Neuronal stem cell (in vitro differentiated cells): ENCODE measurements around the gene ENPP6.

Experiments used
- DNase-seq: peaks from one replicate; pipeline ENCODE4 v3.0.0-alpha.2; 2013; ENCODE audit warnings: low spot score
- H2AFZ ChIP-seq: one replicate; pipeline ENCODE4 v1.6.1; 2013; ENCODE audit warnings: mild to moderate bottlenecking, low read length, inconsistent platforms
- H2AK5ac ChIP-seq: 2 replicates; pipeline ENCODE4 v1.6.1; 2013; ENCODE audit warnings: low read depth, mild to moderate bottlenecking, inconsistent platforms, low read length, moderate library complexity, mixed read lengths
- H2BK120ac ChIP-seq: 2 replicates; pipeline ENCODE4 v1.6.1; 2013; ENCODE audit warnings: low read depth, mild to moderate bottlenecking, inconsistent platforms, low read length, moderate library complexity, mixed read lengths
- H2BK12ac ChIP-seq: one replicate; pipeline ENCODE4 v1.6.1; 2013; ENCODE audit warnings: low read length, inconsistent platforms
- H2BK15ac ChIP-seq: 2 replicates; pipeline ENCODE4 v1.6.1; 2013; ENCODE audit warnings: mild to moderate bottlenecking, low read length, inconsistent platforms, mixed read lengths
- H2BK5ac ChIP-seq: one replicate; pipeline ENCODE4 v1.6.1; 2013; ENCODE audit warnings: inconsistent platforms, mild to moderate bottlenecking, low read length, moderate library complexity
- H3K14ac ChIP-seq: one replicate; pipeline ENCODE4 v1.6.1; 2013; ENCODE audit warnings: low read length, inconsistent platforms
- H3K18ac ChIP-seq: 2 replicates; pipeline ENCODE4 v1.6.1; 2013; ENCODE audit warnings: low read length, inconsistent platforms
- H3K23ac ChIP-seq: 2 replicates; pipeline ENCODE4 v1.6.1; 2013; ENCODE audit warnings: low read depth, mild to moderate bottlenecking, mixed read lengths, low read length, inconsistent platforms; ENCODE audit not compliant: poor library complexity
- H3K27ac ChIP-seq: replicated peaks from 3 replicates; pipeline ENCODE4 v1.5.1; 2013; ENCODE audit warnings: low read length, inconsistent platforms
- H3K27me3 ChIP-seq, 3 experiments: 2 replicates each; pipeline ENCODE4 v1.6.1; 2013; ENCODE audit warnings: low read length in 3 of 3, mild to moderate bottlenecking in 2 of 3, inconsistent platforms in 1 of 3, low read depth in 1 of 3, mixed read lengths in 1 of 3, moderate library complexity in 1 of 3; ENCODE audit not compliant: control insufficient read depth in 3 of 3, insufficient read depth in 3 of 3
- H3K36me3 ChIP-seq, 2 donors: replicated peaks in 1 of 2; 2 replicates each; pipeline ENCODE4 v1.6.1; 2013; ENCODE audit warnings: low read length in 2 of 2; ENCODE audit not compliant: control insufficient read depth in 2 of 2, insufficient read depth in 2 of 2
- H3K4ac ChIP-seq: 2 replicates; pipeline ENCODE4 v1.6.1; 2013; ENCODE audit warnings: inconsistent platforms, mild to moderate bottlenecking, low read length, moderate library complexity
- H3K4me1 ChIP-seq, 2 donors: 1 replicate in 1 of 2; 2 replicates in 1 of 2; pipeline ENCODE4 v1.6.1; 2013; ENCODE audit warnings: low read length in 2 of 2, low read depth in 1 of 2; ENCODE audit not compliant: control insufficient read depth in 2 of 2, insufficient read depth in 1 of 2
- H3K4me2 ChIP-seq: one replicate; pipeline ENCODE4 v1.6.1; 2013; ENCODE audit warnings: mild to moderate bottlenecking, low read length, inconsistent platforms; ENCODE audit not compliant: insufficient read depth, poor library complexity, severe bottlenecking
- H3K4me3 ChIP-seq, 2 donors: 2 replicates each; pipeline ENCODE4 v1.5.1; 2013; ENCODE audit warnings: low read length in 2 of 2, mild to moderate bottlenecking in 2 of 2, inconsistent platforms in 1 of 2, moderate library complexity in 1 of 2
- H3K79me1 ChIP-seq: one replicate; pipeline ENCODE4 v1.6.1; 2013; ENCODE audit warnings: low read depth, mild to moderate bottlenecking, inconsistent platforms, low read length, moderate library complexity
- H3K9ac ChIP-seq: one replicate; pipeline ENCODE4 v1.6.1; 2013; ENCODE audit warnings: mild to moderate bottlenecking, low read depth, low read length, inconsistent platforms; ENCODE audit not compliant: poor library complexity
- H3K9me3 ChIP-seq, 2 donors: replicated peaks in 1 of 2; 2 replicates each; pipeline versions ENCODE3 to v1.6.1; 2013; ENCODE audit warnings: low read length in 2 of 2, mild to moderate bottlenecking in 2 of 2, inconsistent platforms in 1 of 2, low read depth in 1 of 2, mixed read lengths in 1 of 2, moderate library complexity in 1 of 2; ENCODE audit not compliant: control insufficient read depth in 2 of 2, insufficient read depth in 1 of 2
- H4K8ac ChIP-seq: one replicate; pipeline ENCODE4 v1.6.1; 2013; ENCODE audit warnings: low read depth, mild to moderate bottlenecking, inconsistent platforms, low read length, moderate library complexity
- H4K91ac ChIP-seq: one replicate; pipeline ENCODE4 v1.6.1; 2013; ENCODE audit warnings: low read length, low read depth, mild to moderate bottlenecking, inconsistent platforms; ENCODE audit not compliant: poor library complexity
- whole genome bisulfite sequencing, 2 donors: extraction: QIAGEN DNeasy Blood & Tissue Kit; methylation state at CpG; one replicate each; pipeline ENCODE4 v1.1.7; 2013; ENCODE audit warnings: missing lambda C conversion rate in 2 of 2, mixed read lengths in 1 of 2; ENCODE audit not compliant: insufficient read length in 2 of 2, insufficient replicate concordance in 1 of 2; ENCODE audit errors: extremely low coverage in 2 of 2; 5-methylcytosine and 5-hydroxymethylcytosine counted together

Gene ENPP6

DNA sequence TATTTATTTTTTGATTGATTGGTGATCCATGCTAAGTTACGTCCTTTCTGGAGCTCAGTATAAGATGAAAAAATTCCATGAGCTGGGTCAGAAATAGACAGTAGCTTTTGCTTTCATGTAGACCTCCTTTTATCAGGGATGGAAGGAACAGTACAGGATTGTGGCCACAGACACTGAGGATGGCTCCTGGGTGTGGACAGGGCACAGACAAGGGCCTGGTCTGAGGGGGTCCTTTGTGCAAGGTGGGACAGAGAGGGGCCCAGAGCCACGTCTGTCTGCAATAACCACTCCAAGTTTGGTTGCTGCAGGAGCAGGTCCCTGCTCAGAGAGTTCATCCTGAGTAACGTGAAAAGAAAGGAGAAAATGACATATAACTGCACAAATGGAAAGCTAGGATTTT, 127.1 kb downstream of the ENPP6 start:
- no peak overlapping the region for H3K18ac ChIP-seq
- no peak overlapping the region for H2BK12ac ChIP-seq
- H3K27ac ChIP-seq: no peak overlapping the region
- no peak overlapping the region for H2BK120ac ChIP-seq
- no peaks in the 10 kb centered on the region for H3K36me3 ChIP-seq
- H2BK5ac ChIP-seq: no peak overlapping the region
- no peak overlapping the region for H3K9ac ChIP-seq
- H2BK15ac ChIP-seq: no peak overlapping the region
- no peak overlapping the region for H3K23ac ChIP-seq
- no peak overlapping the region for H4K8ac ChIP-seq
- H3K79me1 ChIP-seq: no peaks in the 10 kb centered on the region
- H3K4me1 ChIP-seq: peaks cover 0 to 4% of the 10 kb centered on the region in 2 donors
- H2AK5ac ChIP-seq: no peak overlapping the region
- no peak for DNase-seq
- no peak overlapping the region for H3K4me3 ChIP-seq
- WGBS, 2 donors: no CpG with 5 or more reads among the region's 3 CpGs
- no peak overlapping the region for H3K14ac ChIP-seq
- no peak overlapping the region for H4K91ac ChIP-seq
- H2AFZ ChIP-seq: no peak overlapping the region
- no peaks in the 10 kb centered on the region for H3K9me3 ChIP-seq
- H3K27me3 ChIP-seq: peaks cover 0 to 17% (median 0%) of the 10 kb centered on the region in 3 experiments
- H3K4ac ChIP-seq: no peak overlapping the region
- H3K4me2 ChIP-seq: no peak overlapping the region

DNA sequence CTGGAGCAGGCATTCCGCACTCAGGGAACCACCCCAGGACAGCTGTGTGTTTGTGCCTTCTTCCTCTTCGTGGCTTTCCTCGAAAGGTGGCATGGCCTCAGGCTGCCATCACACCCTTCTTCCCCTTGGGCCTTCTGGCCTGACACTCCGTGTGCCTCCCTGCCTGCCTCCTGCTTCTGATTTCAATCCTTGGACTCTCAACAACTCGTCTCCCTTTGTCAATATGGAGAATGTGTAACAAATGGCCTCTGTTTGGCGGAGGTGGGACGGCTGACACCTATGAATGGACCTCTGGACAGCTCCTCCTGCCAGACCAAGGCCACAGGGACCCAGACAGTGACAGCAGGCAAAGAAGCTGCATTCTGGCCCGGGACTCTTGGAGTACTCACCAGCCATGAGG, 137.0 kb downstream of the ENPP6 start:
- Histone ChIP-seq H3K4ac (no peak overlapping the region), H3K9me3 (peaks cover 2 to 5% of the 10 kb centered on the region in 2 donors), H2BK5ac (no peak overlapping the region), H4K8ac (no peak overlapping the region), H3K9ac (peak overlapping the region; percentile 45), H3K18ac (no peak overlapping the region), H2BK120ac (no peak overlapping the region), H2BK15ac (no peak overlapping the region), H3K79me1 (no peaks in the 10 kb centered on the region), H3K27ac (no peak overlapping the region), H3K14ac (no peak overlapping the region), H3K23ac (no peak overlapping the region), H2AFZ (no peak overlapping the region), H3K4me1 (peaks cover 0 to 2% of the 10 kb centered on the region in 2 donors), H2BK12ac (no peak overlapping the region), H3K4me3 (peak overlapping the region in 1 of 2 donors; percentile 28), H2AK5ac (no peak overlapping the region), H4K91ac (no peak overlapping the region), H3K4me2 (no peak overlapping the region), H3K36me3 (no peaks in the 10 kb centered on the region), H3K27me3 (no peaks in the 10 kb centered on the region)
- no peak for DNase-seq
- no CpG with 5 or more reads among the region's 8 CpGs for WGBS, 2 donors

DNA sequence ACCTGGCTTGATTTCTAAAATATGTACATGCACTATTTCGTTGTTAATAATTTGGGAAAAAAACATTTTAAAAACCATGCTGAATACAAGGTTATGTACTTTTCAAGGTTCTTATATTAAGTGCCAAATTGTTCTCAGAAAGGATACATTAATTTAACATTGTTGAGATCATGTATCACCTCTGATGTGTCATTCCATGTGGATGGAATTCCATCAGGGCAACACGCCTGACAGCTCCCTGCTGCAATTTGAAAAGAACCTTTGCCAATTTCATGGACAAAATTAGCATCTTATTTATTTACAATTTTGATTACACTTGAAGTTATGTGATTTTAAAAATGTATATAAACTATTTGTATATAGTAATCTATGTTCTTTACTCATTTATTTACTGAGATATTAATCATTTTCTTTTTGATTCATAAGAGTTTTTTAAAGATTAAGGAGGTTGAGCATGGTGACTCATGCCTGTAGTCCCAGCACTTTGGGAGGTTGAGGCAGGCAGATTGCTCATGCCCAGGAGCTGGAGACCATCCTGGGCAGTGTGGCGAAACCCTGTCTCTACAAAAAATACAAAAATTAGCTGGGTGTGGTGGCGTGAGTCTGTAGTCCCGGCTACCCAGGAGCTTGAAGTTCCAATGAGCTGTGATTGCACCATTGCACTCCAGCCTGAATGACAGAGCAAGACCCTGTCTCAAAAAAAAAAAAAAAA, 142.8 kb downstream of the ENPP6 start:
- no peak for DNase-seq
- Histone ChIP-seq H3K27ac (no peak overlapping the region), H3K4me3 (no peak overlapping the region), H3K9me3 (peaks cover 2 to 5% of the 10 kb centered on the region in 2 donors), H3K4me2 (no peak overlapping the region), H4K91ac (no peak overlapping the region), H2BK5ac (no peak overlapping the region), H2BK120ac (no peak overlapping the region), H2BK12ac (no peak overlapping the region), H3K36me3 (no peaks in the 10 kb centered on the region), H3K23ac (no peak overlapping the region), H3K18ac (no peak overlapping the region), H3K4ac (no peak overlapping the region), H2AFZ (no peak overlapping the region), H3K27me3 (no peaks in the 10 kb centered on the region), H3K14ac (no peak overlapping the region), H2AK5ac (no peak overlapping the region), H4K8ac (no peak overlapping the region), H2BK15ac (no peak overlapping the region), H3K79me1 (no peaks in the 10 kb centered on the region), H3K4me1 (no peaks in the 10 kb centered on the region), H3K9ac (no peak overlapping the region)
- no CpG with 5 or more reads among the region's 5 CpGs for WGBS, 2 donors

DNA sequence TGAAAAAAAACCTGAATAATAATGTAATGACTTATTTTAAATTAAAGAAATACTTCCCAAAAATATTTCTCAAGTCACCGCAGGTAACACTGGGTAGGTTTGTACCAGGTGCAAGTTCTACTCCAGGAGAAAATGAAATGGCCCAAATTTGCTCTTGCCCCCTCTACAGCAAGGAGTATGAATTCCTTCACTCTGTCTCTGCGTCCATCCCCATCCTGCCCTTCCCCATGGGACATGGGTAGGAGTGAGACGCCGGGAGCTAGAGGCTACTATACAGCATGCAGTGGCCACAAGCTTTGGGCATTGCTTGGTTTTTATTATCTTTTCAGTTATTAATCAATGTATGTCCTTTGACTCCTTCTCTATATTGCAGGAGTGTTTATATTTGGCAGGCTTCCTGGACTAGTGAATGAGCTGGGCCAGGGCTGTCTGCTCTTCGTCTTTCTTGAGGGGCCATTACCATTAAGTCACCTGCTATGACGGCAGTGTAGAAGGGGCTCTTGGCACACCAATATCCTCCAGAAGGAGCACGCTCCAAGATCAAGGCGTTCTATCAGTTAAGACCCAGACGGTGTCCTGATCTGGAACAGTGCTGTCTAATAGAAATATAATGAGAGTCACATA, 149.6 kb downstream of the ENPP6 start:
- Histone ChIP-seq H2AFZ (no peak overlapping the region), H3K4me2 (no peak overlapping the region), H2BK12ac (no peak overlapping the region), H3K27me3 (no peaks in the 10 kb centered on the region), H3K9ac (no peak overlapping the region), H2BK5ac (no peak overlapping the region), H3K4me1 (peaks cover 0 to 3% of the 10 kb centered on the region in 2 donors), H3K36me3 (no peaks in the 10 kb centered on the region), H2AK5ac (no peak overlapping the region), H3K23ac (no peak overlapping the region), H4K91ac (no peak overlapping the region), H3K79me1 (no peaks in the 10 kb centered on the region), H3K27ac (no peak overlapping the region), H3K4me3 (no peak overlapping the region), H2BK120ac (no peak overlapping the region), H2BK15ac (no peak overlapping the region), H3K4ac (no peak overlapping the region), H3K9me3 (no peaks in the 10 kb centered on the region), H3K14ac (no peak overlapping the region), H4K8ac (no peak overlapping the region), H3K18ac (no peak overlapping the region)
- no CpG with 5 or more reads among the region's 9 CpGs for WGBS, 2 donors
- no peak for DNase-seq
